ENCODE data around the gene NT5M. TPM values are rescaled to one million over a fixed set of nuclear protein-coding genes. Genes with fewer than 3 reads are reported as not detected.
A peak's percentile ranks its signal among the peaks of the same experiment; 100 is the strongest.

NT5M gene
- total RNA-seq, 3 donors from 2014 or later = 1.7 to 4.5 (median 2.2) TPM

GRCh38 chr17:17351901-17352781 is 49.0 kb downstream of the NT5M start:
- H3K36me3 ChIP-seq (ENCODE audit: low read depth) = no peaks in the 10 kb centered on the region
- H3K4me3 ChIP-seq = no peak overlapping the region
- H3K4me1 ChIP-seq (ENCODE audit: low read depth) = no peaks in the 10 kb centered on the region
- no peak for DNase-seq
- peak; percentile 18 for ATAC-seq
- TF ChIP-seq, protein P1, sequence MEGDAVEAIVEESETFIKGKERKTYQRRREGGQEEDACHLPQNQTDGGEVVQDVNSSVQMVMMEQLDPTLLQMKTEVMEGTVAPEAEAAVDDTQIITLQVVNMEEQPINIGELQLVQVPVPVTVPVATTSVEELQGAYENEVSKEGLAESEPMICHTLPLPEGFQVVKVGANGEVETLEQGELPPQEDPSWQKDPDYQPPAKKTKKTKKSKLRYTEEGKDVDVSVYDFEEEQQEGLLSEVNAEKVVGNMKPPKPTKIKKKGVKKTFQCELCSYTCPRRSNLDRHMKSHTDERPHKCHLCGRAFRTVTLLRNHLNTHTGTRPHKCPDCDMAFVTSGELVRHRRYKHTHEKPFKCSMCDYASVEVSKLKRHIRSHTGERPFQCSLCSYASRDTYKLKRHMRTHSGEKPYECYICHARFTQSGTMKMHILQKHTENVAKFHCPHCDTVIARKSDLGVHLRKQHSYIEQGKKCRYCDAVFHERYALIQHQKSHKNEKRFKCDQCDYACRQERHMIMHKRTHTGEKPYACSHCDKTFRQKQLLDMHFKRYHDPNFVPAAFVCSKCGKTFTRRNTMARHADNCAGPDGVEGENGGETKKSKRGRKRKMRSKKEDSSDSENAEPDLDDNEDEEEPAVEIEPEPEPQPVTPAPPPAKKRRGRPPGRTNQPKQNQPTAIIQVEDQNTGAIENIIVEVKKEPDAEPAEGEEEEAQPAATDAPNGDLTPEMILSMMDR (IDR thresholded peaks at IDR 0.05) = no peak
- H3K9me3 ChIP-seq = no peaks in the 10 kb centered on the region
- intact Hi-C loops (cut with DNase I, micrococcal nuclease) = loop anchor here in 1 of 2 donors (5.0 kb wide), 1 partner anchor 290 kb away; no protein-coding TSS in a partner anchor

GRCh38 chr17:17352836-17353624 is 49.9 kb downstream of the NT5M start:
- DNase-seq (no peak), ATAC-seq (no peak)
- H3K4me3 ChIP-seq = no peak overlapping the region
- TF ChIP-seq, protein P1 (IDR thresholded peaks at IDR 0.05) = no peak
- no peaks in the 10 kb centered on the region for H3K4me1 ChIP-seq (ENCODE audit: low read depth)
- H3K9me3 ChIP-seq = no peaks in the 10 kb centered on the region
- H3K36me3 ChIP-seq (ENCODE audit: low read depth) = no peaks in the 10 kb centered on the region
- intact Hi-C loops (cut with DNase I, micrococcal nuclease) = loop anchor here in 1 of 2 donors (5.0 kb wide), 1 partner anchor 289 kb away; no protein-coding TSS in a partner anchor

- DNase-seq (no peak), ATAC-seq (no peak)
- Histone ChIP-seq H3K4me3 (no peak overlapping the region), H3K4me1 (ENCODE audit: low read depth) (no peaks in the 10 kb centered on the region), H3K9me3 (no peaks in the 10 kb centered on the region), H3K36me3 (ENCODE audit: low read depth) (no peaks in the 10 kb centered on the region)
- intact Hi-C loops (cut with DNase I, micrococcal nuclease) = loop anchor here in 1 of 2 donors (5.0 kb wide), 1 partner anchor 288 kb away; no protein-coding TSS in a partner anchor
- TF ChIP-seq, protein P1 (IDR thresholded peaks at IDR 0.05) = no peak
Observed at GRCh38 chr17:17353625-17354484, 50.7 kb downstream of the NT5M start.

- peak; percentile 85 for ATAC-seq
- H3K4me1 ChIP-seq (ENCODE audit: low read depth) = no peaks in the 10 kb centered on the region
- TF ChIP-seq, protein P1 (IDR thresholded peaks at IDR 0.05) = peak; percentile 71
- intact Hi-C loops (cut with DNase I, micrococcal nuclease) = loop anchor here (5.0 kb wide), 1 partner anchor 288 kb away; no protein-coding TSS in a partner anchor
- H3K4me3 ChIP-seq = no peak overlapping the region
- DNase-seq = peak; percentile 71 to 79 (median 77)
- no peaks in the 10 kb centered on the region for H3K9me3 ChIP-seq
- no peaks in the 10 kb centered on the region for H3K36me3 ChIP-seq (ENCODE audit: low read depth)
Observed at GRCh38 chr17:17354560-17355349, 51.6 kb downstream of the NT5M start.

Measured in mucosa of descending colon (tissue), 3 donors.